Measurements from ENCODE around the gene USF2. TPM values are rescaled to one million over a fixed set of nuclear protein-coding genes. Genes with fewer than 3 reads are reported as not detected.

The USF2 gene
- total and polyA plus RNA-seq, 2 of the 8 experiments (the other 6 are each of a cell fraction or from before 2014, with no cell fraction given) = 74.1 to 109 TPM

DNA sequence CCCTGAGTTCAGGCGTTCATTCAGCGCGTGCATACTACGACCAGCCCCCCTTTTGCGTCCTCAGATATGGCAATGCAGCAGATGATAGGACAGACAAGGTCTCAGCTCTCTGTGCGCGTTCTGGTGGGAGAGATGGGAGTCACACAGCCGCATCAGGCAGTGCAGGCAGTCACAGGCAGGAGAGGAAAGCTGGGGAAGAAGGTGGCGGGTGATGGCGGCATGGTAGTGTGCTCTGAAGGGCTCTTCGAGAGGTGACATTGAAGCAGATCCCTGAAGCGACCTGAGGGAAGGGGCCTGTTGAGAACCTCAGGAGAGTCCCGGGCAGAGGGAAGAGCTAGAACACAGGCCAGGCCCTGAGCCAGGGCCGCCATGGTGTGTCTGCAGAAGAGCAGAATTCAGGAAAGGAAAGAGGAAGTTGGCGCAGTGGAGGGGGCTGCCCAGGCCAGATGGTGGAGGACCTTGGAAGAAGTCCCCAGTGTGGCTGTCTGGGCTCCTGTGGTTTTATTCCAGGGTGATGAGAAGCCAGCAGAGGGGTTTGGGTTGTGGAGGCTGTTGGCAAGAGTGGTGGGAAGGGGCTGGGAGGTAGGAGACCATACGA, 3.5 kb downstream of the USF2 start (continued):
- TF ChIP-seq, protein P1, sequence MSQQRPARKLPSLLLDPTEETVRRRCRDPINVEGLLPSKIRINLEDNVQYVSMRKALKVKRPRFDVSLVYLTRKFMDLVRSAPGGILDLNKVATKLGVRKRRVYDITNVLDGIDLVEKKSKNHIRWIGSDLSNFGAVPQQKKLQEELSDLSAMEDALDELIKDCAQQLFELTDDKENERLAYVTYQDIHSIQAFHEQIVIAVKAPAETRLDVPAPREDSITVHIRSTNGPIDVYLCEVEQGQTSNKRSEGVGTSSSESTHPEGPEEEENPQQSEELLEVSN (IDR thresholded peaks at IDR 0.05) = no peak
- TF ChIP-seq GTF2F1 (IDR thresholded peaks at IDR 0.05; ENCODE audit: borderline replicate concordance, low read depth, low read length) = no peak
- no peak for TF ChIP-seq BACH1 (IDR thresholded peaks at IDR 0.05; ENCODE audit: low read length)
- TF ChIP-seq BCL11A (IDR thresholded peaks at IDR 0.05; ENCODE audit: low read depth in 2 of 2, low read length in 2 of 2) = no peak
- TF ChIP-seq TAF1 (IDR thresholded peaks at IDR 0.05; ENCODE audit: low read depth, low read length) = no peak
- no peak for TF ChIP-seq JUND (IDR thresholded peaks at IDR 0.05; ENCODE audit: low read length)

Measured in H1 (cell line).